HL-60 (cell line): ENCODE data around the gene OR6C76.

Experiments
- GABPA ChIP-seq: IDR thresholded peaks from 2 replicates; pipeline ENCODE4 v1.6.1; 2012; ENCODE audit warnings: low read depth
- POLR2AphosphoS5 ChIP-seq: IDR thresholded peaks from 2 replicates; pipeline ENCODE4 v1.6.1; 2012; ENCODE audit warnings: low read depth
- SPI1 ChIP-seq: IDR thresholded peaks from 2 replicates; pipeline ENCODE4 v1.6.1; 2012; ENCODE audit warnings: low read depth, mild to moderate bottlenecking, borderline replicate concordance
- TF ChIP-seq, protein P1 (sequence below): IDR thresholded peaks from one replicate; pipeline ENCODE4 v1.5.1; 2011; ENCODE audit warnings: low read length, control low read depth, inconsistent platforms; ENCODE audit not compliant: insufficient read depth
- TF ChIP-seq, protein P2 (sequence below): IDR thresholded peaks from 2 replicates; pipeline ENCODE4 v1.6.1; 2012; ENCODE audit warnings: low read depth; ENCODE audit not compliant: insufficient replicate concordance

DNA sequence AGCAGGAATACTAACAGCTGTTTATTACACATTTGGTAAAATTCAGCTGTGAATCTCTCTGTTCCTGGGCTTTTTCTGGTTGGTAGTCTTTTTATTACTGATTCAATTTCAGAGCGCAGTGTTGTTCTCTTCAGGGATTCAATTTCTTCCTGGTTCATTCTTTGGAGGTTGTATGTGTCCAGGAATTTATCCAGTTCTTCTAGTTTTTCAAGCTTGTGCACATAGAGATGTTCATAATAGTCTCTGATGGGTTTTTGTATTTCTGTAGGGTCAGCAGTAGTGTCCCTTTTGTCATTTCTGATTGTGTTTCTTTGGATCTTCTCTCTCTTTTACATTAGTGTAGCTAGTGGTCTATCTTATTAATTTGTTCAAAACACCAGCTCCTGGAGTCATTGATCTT lies 9.1 kb upstream of the OR6C76 start:
- TF ChIP-seq POLR2AphosphoS5, result no peak
- TF ChIP-seq, protein P1, sequence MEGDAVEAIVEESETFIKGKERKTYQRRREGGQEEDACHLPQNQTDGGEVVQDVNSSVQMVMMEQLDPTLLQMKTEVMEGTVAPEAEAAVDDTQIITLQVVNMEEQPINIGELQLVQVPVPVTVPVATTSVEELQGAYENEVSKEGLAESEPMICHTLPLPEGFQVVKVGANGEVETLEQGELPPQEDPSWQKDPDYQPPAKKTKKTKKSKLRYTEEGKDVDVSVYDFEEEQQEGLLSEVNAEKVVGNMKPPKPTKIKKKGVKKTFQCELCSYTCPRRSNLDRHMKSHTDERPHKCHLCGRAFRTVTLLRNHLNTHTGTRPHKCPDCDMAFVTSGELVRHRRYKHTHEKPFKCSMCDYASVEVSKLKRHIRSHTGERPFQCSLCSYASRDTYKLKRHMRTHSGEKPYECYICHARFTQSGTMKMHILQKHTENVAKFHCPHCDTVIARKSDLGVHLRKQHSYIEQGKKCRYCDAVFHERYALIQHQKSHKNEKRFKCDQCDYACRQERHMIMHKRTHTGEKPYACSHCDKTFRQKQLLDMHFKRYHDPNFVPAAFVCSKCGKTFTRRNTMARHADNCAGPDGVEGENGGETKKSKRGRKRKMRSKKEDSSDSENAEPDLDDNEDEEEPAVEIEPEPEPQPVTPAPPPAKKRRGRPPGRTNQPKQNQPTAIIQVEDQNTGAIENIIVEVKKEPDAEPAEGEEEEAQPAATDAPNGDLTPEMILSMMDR, result no peak
- TF ChIP-seq, protein P2, sequence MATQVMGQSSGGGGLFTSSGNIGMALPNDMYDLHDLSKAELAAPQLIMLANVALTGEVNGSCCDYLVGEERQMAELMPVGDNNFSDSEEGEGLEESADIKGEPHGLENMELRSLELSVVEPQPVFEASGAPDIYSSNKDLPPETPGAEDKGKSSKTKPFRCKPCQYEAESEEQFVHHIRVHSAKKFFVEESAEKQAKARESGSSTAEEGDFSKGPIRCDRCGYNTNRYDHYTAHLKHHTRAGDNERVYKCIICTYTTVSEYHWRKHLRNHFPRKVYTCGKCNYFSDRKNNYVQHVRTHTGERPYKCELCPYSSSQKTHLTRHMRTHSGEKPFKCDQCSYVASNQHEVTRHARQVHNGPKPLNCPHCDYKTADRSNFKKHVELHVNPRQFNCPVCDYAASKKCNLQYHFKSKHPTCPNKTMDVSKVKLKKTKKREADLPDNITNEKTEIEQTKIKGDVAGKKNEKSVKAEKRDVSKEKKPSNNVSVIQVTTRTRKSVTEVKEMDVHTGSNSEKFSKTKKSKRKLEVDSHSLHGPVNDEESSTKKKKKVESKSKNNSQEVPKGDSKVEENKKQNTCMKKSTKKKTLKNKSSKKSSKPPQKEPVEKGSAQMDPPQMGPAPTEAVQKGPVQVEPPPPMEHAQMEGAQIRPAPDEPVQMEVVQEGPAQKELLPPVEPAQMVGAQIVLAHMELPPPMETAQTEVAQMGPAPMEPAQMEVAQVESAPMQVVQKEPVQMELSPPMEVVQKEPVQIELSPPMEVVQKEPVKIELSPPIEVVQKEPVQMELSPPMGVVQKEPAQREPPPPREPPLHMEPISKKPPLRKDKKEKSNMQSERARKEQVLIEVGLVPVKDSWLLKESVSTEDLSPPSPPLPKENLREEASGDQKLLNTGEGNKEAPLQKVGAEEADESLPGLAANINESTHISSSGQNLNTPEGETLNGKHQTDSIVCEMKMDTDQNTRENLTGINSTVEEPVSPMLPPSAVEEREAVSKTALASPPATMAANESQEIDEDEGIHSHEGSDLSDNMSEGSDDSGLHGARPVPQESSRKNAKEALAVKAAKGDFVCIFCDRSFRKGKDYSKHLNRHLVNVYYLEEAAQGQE, result no peak
- TF ChIP-seq SPI1, result no peak
- no peak for TF ChIP-seq GABPA
